22Rv1 (cell line): ENCODE data around the gene BORCS5.

ENCODE experiments used
- CTCF ChIP-seq: fragments of 450-650 bp; IDR thresholded peaks from 2 replicates; pipeline ENCODE4 v1.5.1; 2017; ENCODE audit warnings: mild to moderate bottlenecking
- ZFX ChIP-seq: fragments of 450-650 bp; IDR thresholded peaks from 2 replicates; pipeline ENCODE4 v1.6.1; 2017; ENCODE audit warnings: antibody characterized with exemption, borderline replicate concordance

- no peak for TF ChIP-seq CTCF
- TF ChIP-seq ZFX: no peak
Observed at GRCh38 chr12:12442548-12443071, 85.7 kb downstream of the BORCS5 start.
